ENCODE measurements around the gene KCNMA1.
"Not testable (repeated sequence)": the region's sequence is repeated elsewhere in the genome, so short reads cannot be mapped to it uniquely, and the experiment has no call there.

Gene KCNMA1

DNA sequence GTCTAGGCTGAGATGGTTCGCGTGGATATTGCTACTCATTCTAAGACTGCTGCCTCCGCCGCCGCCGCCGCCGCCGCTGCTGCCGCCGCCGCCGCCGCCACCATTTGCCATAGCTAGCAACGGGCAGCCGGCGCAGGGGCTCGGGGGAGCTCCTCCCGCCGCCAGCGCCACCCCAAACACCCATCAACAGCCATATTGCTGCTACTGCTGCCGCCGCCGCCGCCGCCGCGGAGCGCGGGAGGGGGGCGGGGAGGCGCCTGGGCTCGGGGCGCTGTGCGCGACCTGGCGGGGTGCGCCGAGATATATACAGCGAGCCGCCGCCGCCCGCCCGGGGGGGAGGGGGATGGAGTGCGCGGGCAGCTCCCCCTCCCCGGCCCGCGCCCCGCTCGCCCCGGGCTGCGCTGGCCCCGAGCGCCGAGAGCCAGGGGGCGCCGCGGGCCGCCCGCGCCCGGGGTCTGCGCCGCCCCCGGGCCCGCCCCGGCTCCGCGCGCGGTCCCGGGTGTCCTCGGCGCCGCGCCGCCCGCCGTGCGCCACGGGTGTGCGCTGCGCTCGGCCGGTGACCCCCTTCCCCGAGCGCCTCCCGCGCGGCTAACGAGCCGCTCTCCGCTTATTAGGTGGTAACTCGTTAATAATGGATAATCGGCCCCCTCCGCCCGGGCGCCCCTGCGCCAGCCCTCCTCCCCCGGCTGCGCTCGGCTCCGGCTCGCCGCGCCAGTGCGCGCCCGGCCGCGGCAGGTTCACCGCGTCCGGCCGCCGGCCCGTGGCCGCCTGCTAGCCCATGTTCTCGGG, at the start of gene KCNMA1:
KCNMA1 (minus strand) TSS at position 277 of the 789 bp plus-strand sequence.
- no peak for DNase-seq (ENCODE audit: low read depth in 2 of 2)

DNA sequence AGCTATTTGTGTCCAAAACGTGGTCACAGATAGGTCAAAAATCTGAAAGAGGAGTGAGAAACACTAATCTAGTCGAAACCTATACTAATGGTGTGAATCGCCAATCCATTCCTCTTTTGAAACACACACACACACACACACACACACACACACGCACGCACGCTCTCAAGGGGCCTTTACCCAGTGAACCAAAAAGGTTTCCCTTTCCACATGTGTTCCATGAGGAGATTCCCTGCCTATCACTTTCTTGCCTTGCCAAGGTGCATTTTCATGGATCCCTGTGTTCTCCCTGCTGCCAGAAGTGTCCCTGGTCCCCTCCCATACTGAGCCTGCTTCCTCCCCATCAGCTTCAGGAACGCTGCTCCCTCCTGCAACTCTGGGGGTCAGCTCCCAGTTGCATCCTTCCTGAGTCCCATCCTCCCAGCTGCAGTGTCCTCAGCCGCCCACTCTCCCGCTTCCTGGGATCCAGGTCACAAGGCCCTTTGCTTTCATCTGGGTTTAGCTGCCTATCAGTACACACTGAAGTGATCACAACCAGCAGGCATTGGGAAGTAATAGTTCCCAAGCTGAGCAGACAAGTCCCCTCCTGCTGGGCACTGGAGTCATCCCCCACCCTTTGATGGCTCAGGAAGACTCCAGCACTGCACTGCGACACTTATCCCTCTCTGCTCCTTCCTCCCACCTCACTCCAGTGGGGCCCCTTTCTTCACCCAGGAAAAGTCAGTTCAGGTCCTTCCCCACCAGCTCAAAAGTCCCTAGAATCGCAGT, 49.2 kb upstream of the KCNMA1 start:
- DNase-seq (ENCODE audit: low read depth in 2 of 2) = no peak

DNA sequence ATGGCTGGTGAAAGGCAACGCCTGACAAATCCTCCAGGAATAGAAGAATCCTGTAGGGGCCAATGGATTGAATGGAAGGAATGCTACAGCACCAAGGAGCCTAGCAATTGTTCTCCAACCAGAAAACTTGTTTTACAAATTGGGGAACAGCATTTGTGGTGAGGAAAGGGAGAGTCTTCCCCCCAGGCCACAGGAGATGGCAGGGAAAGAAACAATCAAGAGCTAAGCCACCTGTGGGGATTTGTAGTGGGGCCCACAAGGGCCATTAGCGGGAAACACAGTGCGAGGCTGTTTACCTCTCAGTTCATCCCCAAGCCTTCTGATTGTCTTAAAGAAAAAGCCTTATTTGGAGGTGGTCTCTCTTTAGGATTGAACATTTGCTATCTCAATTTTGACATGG, 48.5 kb upstream of the KCNMA1 start:
- no peak for DNase-seq (ENCODE audit: low read depth in 2 of 2)

DNA sequence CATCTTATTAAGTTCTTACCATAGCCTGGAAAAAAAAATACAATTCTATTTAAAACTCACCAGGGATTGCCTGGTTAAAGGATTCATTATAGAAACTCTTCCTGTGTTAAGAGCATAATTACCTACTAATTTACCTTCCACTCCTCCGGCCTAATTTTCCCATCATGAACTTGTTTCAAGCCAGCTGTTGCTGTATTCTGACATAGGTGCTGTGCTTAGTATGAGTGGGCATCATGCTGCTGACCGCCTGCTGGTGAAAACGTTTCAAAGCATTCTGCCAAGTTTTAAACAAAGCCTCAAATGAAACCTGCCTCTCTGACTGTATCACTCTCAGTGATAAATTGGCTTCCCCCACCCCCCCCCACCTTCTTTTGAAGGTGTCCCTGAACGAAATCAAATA, 47.8 kb upstream of the KCNMA1 start:
- no peak for DNase-seq (ENCODE audit: low read depth in 2 of 2)

DNA sequence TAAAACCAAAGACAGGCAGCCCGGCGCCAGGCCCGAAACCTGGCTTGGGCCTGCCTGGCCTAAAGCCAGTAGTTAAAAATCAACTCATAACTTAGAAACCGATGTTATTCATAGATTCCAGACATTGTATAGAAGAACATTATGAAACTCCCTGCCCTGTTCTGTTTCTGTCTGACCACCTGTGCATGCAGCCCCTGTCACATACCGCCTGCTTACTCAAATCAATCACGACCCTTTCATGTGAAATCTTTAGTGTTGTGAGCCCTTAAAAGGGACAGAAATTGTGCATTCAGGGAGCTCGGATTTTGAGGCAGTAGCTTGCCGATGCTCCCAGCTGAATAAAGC, 45.5 kb upstream of the KCNMA1 start:
- not testable (repeated sequence) for DNase-seq (ENCODE audit: low read depth in 2 of 2)

DNA sequence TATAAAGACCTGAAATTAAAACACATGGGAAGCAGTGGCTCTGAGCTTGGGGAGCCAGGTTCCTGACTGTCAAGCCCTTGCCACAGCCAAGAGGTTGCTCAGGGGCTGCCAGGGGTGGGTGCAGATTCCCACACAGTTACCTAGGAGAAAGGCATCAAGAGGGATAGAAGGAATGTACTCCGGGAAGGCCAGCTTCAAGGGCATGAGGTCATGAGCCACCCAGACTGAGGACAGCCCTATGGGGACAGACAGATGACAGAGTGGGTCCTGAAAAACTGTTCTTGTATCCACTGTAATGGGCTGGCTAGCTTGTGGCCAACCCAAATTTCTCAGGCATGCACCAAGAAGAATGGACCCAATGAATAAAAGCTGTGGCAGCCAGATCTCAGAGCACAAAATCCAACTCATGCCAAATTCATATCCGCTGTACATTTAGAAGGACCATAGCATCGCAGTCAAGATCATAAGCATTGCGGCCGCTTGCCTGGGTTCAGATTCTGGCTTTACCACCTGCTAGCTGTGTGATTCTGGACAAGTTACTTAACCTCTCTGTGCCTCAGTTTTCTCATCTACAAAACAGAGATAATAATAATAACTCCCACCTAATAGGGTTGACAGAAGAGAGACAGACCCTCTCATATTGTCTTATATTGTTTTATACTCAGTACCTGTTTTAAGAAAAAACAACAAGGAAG, 44.9 kb upstream of the KCNMA1 start:
- DNase-seq (ENCODE audit: low read depth in 2 of 2) = no peak

DNA sequence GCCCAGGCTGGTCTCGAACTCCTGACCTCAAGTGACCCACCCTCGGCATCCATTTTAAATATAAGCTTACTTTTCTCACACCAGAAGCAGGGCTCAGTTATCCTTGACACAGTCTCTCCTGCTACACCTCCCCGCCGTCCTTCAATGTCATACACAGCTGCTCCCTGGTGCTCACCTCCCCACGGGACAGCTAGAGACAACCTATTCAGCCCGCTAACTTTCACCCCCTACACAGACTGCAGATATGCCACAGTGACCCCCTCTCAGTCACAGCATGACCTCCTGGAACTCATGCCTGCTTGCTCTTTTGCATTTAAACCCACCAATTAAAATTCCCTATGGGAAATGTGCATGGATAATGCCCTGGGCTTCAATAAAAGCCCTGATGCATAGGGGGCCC, 44.2 kb upstream of the KCNMA1 start:
- no peak for DNase-seq (ENCODE audit: low read depth in 2 of 2)

DNA sequence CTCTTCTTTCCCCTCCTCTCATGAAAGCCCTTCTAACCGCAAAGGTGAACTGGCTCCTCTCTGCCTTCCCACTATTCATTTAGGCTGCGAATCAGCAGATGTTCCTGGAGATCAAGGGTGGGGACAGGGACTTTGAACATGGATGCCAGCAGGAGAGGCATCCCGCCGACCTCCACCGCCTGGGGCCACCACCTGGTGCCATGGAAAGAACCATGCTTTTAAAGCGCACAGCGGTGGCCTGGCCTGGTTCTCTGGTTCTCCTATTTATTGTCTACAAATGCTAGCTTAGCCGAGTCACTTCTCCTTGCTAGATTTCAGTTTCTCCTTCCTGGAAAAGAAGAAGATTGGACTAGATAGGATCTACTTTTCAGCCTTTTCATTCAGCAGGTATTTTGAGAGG, 43.2 kb upstream of the KCNMA1 start:
- no peak for DNase-seq (ENCODE audit: low read depth in 2 of 2)

DNA sequence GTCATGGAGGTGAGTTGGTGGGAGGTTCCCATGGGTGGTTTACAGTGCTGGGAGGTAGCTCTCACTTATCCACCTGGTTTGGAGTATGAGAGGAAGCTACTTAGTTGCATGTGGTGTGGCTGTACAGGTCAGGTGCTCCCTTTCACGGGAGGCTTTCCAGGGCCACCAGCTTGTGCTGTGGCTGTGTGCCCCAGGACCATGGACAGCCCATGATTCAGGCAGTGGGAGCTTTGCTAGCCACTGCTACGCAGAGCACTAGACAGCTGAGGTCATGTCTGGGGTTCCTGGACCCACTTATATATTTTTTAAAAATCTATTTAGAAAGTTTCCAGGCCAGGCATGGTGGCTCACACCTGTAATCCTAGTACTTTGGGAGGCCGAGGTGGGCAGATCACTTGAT, 42.5 kb upstream of the KCNMA1 start:
- no peak for DNase-seq (ENCODE audit: low read depth in 2 of 2)

DNA sequence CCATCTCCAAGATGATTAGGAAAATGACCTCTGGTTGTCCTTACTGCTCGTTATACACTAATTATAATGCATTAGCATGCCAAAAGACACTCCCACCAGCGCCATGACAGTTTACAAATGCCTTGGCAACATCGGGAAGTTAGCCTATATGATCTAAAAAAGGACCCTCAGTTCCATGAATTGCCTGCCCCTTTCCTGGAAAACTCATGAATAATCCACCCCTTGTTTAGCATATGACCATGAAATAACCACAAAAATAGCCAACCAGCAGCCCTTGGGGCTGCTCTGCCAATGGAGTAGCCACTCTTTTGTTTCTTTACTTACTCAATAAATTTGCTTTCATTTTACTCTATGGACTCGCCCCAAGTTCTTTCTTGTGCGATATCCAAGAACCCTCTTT, 41.6 kb upstream of the KCNMA1 start:
- DNase-seq (ENCODE audit: low read depth in 2 of 2) = no peak

DNA sequence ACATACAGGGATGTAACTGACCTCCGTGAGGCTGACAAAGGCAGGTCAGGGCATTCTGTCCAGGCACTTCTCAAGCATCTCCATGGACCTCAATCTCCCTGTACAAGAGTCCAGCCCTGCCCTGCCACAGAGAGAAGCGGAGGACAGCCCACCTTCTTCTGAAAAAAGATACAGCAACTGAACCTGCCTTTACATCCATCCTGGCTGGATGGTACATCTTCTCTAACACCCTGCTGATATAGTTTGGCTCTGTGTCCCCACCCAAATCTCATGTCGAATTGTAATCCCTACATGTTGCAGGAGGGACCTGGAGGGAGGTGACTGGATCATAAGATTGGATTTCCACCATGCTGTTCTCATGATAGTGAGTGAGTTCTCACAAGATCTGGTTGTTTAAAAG, 40.5 kb upstream of the KCNMA1 start:
- DNase-seq (ENCODE audit: low read depth in 2 of 2) = no peak

DNA sequence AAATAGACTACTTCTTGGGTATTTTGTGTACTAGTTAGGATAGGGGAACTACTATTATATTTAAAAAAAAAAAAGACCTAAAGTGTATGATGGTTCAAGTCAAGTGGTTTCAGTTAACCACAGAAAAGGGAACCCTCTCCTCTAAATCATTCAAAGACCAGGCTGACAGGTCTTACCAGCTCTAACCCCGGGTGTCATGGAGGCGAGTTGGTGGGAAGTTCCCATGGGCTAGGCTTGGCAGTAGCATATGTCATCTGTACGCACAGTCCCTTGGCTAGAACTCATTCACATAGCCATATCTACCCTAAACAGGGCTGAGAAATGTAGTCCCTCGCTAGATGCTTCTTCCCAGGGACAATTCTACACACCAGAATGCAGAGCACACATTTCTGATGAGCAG, 37.7 kb upstream of the KCNMA1 start:
- DNase-seq (ENCODE audit: low read depth in 2 of 2) = no peak

DNA sequence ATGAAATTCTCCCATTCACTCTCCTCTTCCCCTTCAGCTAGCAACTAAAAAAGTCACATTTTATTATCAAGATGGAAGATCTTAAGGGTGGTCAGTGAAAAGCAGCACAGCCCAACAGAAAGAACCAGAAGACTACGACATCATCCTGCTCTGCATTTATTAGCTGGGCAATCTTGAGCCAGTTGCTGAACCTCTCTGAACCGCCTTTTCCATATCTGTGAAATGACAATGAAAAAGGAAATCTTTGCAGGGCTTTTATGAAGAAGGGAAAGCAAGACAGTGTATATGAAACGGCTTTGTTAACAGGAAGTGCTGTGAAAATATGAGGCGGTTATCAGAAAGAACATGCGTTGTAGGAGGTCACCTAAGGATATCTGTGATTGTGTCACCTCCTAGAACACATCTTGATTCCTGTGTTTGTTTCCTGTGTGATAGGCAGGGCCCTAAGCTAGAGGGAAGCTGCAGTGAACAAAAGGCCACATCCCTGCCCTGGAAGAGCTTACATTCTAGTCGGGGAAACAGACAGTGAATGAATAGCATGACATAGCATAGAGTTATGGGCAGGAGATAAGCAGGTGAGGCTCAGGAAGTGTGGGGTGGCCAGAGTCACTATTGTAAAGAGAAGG, 36.0 kb upstream of the KCNMA1 start:
- DNase-seq (ENCODE audit: low read depth in 2 of 2) = no peak

DNA sequence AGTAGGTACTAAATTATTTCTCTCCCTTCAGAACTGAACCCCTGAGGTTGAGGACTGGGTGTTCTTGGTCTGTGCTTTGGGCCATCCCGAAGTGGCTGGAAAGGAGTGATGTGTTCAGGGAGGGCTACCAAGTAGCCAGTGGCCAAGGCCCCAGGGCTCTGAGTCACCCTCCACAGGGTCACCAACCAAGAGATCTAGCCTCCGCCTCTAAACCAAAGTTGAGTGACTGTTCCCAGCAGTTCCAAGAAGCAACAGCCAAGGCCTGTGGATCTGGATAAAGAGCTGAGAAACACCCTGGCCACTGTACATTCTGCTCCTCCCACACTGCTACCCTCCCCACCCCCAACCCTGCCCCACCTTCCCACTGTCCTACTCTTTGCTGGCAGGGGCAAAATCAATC, 35.5 kb upstream of the KCNMA1 start:
- no peak for DNase-seq (ENCODE audit: low read depth in 2 of 2)

DNA sequence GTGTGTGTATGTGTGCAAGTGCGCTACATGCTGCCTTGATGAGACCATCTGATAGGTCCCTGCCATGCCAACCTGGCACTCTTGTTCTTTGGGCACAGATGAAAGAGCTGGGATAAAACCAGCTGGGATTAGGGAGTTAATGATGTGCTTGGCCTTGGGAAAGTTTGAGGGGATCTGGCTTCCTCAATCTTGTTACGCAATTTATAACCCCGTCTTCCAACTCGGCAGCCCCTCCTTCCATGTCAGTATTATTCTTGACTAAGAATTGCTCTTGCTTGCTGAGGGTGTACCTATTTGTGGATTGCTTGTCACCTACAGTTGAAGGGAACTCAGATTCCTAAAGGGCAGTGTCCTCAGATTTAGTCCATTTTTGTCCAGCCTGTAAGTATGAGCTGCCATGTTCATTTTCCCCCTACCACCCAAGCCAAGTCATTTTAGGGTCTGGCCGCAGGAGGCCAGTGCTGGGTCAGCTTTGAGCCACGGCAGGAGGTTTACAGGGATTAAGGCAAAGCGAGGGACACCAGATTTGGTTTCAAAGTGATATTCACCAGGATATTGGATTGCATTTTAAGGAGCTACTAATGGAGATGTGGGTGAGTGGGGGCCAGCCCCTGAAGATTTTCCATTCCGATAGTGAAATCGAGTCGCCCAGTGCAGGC, 34.1 kb upstream of the KCNMA1 start:
- DNase-seq (ENCODE audit: low read depth in 2 of 2) = no peak

DNA sequence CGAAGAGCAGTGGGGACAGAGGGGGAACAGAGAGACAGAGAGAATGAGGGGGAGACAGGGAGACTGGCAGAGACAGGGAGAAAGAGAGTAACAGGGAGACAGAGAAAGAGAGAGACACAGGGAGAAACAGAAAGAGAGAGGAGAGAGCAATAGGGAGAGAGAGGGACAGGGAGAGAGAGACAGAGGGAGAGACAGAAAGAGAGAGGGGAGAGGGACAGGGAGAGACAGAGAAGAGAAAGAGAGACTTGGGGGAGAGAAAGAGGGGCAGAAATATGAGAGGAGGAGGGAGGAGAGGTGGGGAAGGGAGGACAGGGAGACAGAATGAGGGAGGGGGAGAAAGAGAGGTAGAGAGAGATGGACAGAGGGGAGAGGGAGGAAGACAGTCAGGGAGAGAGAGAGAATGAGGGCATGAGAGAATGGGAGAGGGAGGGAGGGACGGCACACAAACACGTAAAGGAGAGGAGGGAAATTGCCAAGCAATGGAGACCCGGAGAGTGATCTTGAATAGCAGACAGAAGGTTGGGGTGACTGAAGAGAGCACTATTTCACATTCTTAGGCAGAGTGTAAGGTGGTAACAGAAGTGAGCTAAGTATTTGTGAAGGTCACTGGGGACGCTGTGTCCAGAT, 33.3 kb upstream of the KCNMA1 start:
- DNase-seq (ENCODE audit: low read depth in 2 of 2) = no peak

DNA sequence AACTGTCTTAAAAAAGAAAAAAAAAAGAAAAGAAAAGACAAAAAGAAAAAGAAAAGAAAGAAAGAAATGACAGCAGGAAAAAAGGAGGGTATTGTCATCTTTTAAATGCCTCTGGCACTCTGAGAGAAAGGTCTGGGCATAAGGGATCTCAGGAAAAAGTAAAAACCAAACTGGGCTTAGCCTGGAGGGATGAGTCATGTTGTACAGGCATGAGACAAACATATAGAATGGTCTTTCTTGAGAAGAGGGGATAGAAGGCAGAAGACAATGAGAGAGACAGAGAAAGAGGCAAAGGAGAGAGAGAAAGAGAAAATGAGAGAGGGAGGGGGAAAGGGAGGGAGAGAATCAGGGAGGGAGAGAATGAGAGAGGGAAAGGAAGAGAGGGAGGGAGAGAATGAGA, 32.3 kb upstream of the KCNMA1 start:
- DNase-seq (ENCODE audit: low read depth in 2 of 2) = no peak

DNA sequence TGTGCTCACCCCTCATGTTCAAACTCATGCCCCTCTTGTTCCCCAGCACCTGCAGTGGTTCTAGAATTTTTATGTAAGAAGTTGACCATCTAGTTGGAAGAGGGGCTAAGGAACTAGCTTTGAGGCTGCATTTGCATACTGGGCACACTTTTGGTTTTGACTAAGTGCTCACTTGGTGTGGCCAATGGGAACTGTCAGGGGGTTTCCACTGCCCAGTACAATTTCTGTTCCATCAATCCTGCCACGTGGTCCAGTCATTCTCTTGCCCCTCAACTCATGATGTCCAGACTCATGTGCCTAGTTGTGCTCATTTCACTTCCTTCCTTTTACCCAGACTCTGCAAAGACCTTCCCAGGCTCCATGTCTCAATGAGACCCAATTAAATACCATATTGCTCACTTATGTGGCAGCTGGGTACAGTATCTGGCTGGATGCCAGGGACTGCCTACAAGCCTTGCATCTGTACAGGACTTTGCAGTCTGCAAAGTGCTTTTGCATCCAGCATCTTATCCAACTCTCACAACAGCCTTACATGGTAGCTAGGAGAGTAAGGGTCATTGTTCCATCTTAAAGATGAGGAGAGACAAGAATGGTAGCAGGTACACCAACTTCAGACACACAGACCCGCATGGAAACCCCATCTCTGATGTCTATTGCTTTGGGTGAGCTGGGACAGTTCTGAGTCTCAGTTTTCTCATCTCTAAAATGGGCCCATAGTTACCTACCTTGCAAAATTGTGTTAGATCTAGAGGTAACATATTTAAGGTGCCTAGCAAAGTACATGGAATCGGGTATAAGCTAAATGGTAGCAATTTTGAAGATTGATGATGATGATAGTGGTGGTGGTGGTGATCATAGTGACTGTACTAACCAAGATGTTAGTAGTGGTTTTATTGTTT, 30.1 kb upstream of the KCNMA1 start:
- no peak for DNase-seq (ENCODE audit: low read depth in 2 of 2)

DNA sequence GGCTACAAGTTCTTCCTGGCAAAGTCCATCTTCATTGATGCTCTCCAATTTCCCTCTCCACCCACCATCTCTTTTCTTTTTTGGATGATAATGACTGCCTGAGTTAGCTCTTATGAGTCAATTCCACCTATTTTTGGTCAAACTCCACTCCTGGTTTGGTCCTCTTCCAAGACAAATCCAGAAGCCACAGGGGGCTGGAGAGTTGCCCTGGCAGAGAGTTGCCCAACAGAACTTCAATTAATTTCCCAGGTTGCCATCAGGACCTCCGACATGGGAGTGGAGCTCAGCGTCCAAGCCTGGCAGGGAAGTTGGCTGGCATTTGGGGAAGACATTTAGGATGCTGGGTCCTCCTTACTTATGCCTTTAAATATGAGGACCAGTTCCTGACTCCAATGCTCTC, 29.2 kb upstream of the KCNMA1 start:
- no peak for DNase-seq (ENCODE audit: low read depth in 2 of 2)

DNA sequence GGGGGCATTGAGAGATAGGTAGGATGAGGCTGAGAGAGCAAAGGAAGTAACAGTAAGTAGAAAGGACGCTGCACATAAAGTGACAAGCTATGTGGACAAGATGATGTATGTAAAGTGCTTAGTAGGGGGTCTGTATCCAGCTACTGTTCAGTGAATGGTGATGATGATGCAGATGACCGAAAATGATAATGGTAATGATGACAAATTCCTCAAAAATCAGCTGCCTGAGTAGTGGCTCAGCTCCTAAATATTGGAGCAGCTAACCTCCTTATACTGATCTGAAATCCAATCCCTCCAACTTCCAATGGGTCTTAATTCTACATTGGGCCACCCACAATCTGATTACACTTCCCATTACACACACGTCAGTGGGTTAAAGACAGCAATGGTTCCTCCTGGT, 27.1 kb upstream of the KCNMA1 start:
- DNase-seq (ENCODE audit: low read depth in 2 of 2) = no peak

Data from stimulated activated CD4-positive, alpha-beta T cell treated with anti-CD3 and anti-CD28 coated beads, Interleukin-1b, Interleukin-23, amount 100 ng/mL, for 4 hours (primary cell).